Spleen (tissue), 7 donors: Measurements from ENCODE around the gene GYPC.

Source experiments
- POLR2A ChIP-seq, 3 donors: fragments of 450-650 bp; IDR thresholded peaks; one replicate each; pipeline ENCODE4 v1.5.1; 2017; ENCODE audit warnings: antibody characterized with exemption in 3 of 3, mild to moderate bottlenecking in 1 of 3
- POLR2AphosphoS5 ChIP-seq, 3 donors: sonication (generic); formaldehyde crosslinking; IDR thresholded peaks; one replicate each; pipeline ENCODE4 v1.5.1; 2017; ENCODE audit warnings: antibody characterized with exemption in 3 of 3
- TF ChIP-seq, protein P1 (sequence below), 11 experiments: fragments of 200-600 bp in 7 of 11; fragments of 450-650 bp in 4 of 11; sonication (generic) in 4 of 11; IDR thresholded peaks in 8 of 11; conservative IDR thresholded peaks in 3 of 11; 1 replicate in 7 of 11; 2 replicates in 4 of 11; pipeline versions ENCODE4 v1.4.0 to v1.8.0; 2016 to 2021; ENCODE audit warnings: antibody characterized with exemption in 11 of 11, inconsistent platforms in 4 of 11, mild to moderate bottlenecking in 1 of 11
- donor health status: DM: no; HTN: no; CAD: no; lungs with moderate emphysema.
- donor health status: DM: no; HTN: no; CAD: no.
- donor health status: DM: no; HTN: no; CAD: no.

DNA sequence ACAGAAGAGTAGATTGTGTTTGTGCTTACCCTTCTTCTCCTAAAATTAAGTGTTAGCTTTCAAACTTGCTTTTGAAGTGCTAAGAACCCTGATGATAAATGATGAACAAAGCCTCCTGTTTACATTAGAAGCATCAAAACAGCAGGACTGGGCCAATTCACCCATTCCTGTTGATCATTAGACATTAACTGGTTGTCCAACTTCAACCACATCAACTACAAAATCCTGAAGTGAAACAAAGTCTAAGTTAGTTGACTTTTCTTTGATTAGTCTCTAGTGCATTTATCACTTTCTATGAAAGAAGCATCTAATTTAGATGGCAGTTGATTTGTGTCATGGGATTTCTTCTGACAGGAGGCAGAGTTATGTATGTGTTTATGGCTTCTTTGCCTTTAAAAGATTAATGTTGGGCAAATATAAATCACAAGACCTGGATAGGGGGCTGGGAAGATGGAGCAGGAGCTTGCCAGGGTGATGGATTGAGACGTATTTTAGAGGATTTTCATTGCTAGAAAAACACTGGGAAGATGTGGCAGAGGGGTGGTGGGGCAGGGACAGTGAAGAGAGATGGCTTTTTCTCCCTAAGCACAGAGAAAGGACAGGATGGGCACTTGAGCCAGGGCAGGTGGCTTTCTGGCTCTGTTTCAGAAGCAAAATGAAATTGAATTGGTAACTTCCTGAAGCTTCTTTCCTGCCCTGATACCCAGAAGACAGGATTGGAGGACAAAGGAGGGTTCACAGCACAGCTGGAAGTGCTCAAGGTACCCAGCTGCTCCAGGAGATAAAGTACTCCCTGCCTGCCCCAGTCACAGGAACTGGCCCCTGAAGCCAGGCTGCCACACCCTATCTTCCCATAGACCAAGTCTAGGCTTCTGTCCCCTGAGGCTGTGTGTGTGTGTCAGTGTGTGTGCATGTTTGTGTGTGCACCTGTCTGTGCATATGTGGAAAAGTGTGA, 20.5 kb downstream of the GYPC start:
- TF ChIP-seq, protein P1, sequence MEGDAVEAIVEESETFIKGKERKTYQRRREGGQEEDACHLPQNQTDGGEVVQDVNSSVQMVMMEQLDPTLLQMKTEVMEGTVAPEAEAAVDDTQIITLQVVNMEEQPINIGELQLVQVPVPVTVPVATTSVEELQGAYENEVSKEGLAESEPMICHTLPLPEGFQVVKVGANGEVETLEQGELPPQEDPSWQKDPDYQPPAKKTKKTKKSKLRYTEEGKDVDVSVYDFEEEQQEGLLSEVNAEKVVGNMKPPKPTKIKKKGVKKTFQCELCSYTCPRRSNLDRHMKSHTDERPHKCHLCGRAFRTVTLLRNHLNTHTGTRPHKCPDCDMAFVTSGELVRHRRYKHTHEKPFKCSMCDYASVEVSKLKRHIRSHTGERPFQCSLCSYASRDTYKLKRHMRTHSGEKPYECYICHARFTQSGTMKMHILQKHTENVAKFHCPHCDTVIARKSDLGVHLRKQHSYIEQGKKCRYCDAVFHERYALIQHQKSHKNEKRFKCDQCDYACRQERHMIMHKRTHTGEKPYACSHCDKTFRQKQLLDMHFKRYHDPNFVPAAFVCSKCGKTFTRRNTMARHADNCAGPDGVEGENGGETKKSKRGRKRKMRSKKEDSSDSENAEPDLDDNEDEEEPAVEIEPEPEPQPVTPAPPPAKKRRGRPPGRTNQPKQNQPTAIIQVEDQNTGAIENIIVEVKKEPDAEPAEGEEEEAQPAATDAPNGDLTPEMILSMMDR (IDR thresholded peaks at IDR 0.05 in 8 of 11, conservative IDR thresholded peaks at IDR 0.05 in 3 of 11): no peak
- TF ChIP-seq POLR2A (IDR thresholded peaks at IDR 0.05) (no peak), POLR2AphosphoS5 (IDR thresholded peaks at IDR 0.05) (peak in 2 of 3 donors; percentile 13 to 48)
